Sigmoid colon (tissue), 7 donors: ENCODE results near the gene CCSAP. TPM values are rescaled to one million over a fixed set of nuclear protein-coding genes. Genes with fewer than 3 reads are reported as not detected.

Experiments
- DNase-seq: peaks from one replicate; pipeline ENCODE4 v3.0.0-alpha.2; 2019
- H3K27ac ChIP-seq, 4 donors: fragments of 200-600 bp; sonication (generic); one replicate each; pipeline ENCODE4 v1.5.1; 2016 to 2019; ENCODE audit warnings: mild to moderate bottlenecking in 1 of 4
- H3K27me3 ChIP-seq, 3 donors: fragments of 200-600 bp; sonication (generic); one replicate each; pipeline ENCODE4 v1.5.1; 2019; ENCODE audit warnings: mild to moderate bottlenecking in 1 of 3
- H3K36me3 ChIP-seq, 4 donors: fragments of 200-600 bp; sonication (generic); one replicate each; pipeline ENCODE4 v1.5.1; 2016 to 2019
- H3K4me1 ChIP-seq, 4 donors: fragments of 200-600 bp; sonication (generic); one replicate each; pipeline ENCODE4 v1.5.1; 2017 to 2019
- H3K4me3 ChIP-seq, 4 donors: fragments of 200-600 bp; sonication (generic); one replicate each; pipeline ENCODE4 v1.5.1; 2017 to 2019; ENCODE audit warnings: mild to moderate bottlenecking in 2 of 4, moderate library complexity in 1 of 4
- H3K9me3 ChIP-seq, 4 donors: fragments of 200-600 bp in 3 of 4; sonication (generic) in 3 of 4; one replicate each; pipeline versions ENCODE4 v1.5.1 to v1.6.1; 2013 to 2019
- EP300 ChIP-seq, 4 donors: sonication (generic); formaldehyde crosslinking; IDR thresholded peaks; one replicate each; pipeline ENCODE4 v1.6.1; 2017; ENCODE audit warnings: antibody characterized with exemption in 4 of 4
- POLR2A ChIP-seq, 2 donors: fragments of 450-650 bp; IDR thresholded peaks; one replicate each; pipeline ENCODE4 v1.6.1; 2016; ENCODE audit warnings: antibody characterized with exemption in 2 of 2, mild to moderate bottlenecking in 2 of 2, moderate library complexity in 2 of 2
- POLR2AphosphoS5 ChIP-seq, 4 donors: sonication (generic); formaldehyde crosslinking; IDR thresholded peaks; one replicate each; pipeline ENCODE4 v1.6.1; 2017; ENCODE audit warnings: antibody characterized with exemption in 4 of 4
- WGBS, 2 donors: extraction: QIAGEN DNeasy Blood & Tissue Kit; methylation state at CpG; one replicate each; pipeline ENCODE4 v1.1.7; 2013; 5-methylcytosine and 5-hydroxymethylcytosine counted together
- intact Hi-C: fragments of 100-400 bp; cut with DNase I; formaldehyde crosslinking; loops from one replicate; pipeline ENCODE4 v1.15.1; 2023
- polyA plus RNA-seq, 3 donors: library from polyadenylated mRNA; stranded (reverse); fragments of 200-250 nt; gene quantifications; one replicate each; pipeline ENCODE4 v1.2.3, GENCODE V29; 2013
- total RNA-seq, 4 donors: library from RNA; depleted of rRNA; stranded (reverse); fragments of >200 nt; gene quantifications; one replicate each; pipeline ENCODE4 v1.1.0, GENCODE V29; 2016
- TF ChIP-seq, protein P1 (sequence below), 4 experiments: fragments of 450-650 bp in 3 of 4; fragments of 200-600 bp in 1 of 4; IDR thresholded peaks; one replicate each; pipeline ENCODE4 v1.5.1; 2016 to 2019; ENCODE audit warnings: antibody characterized with exemption in 4 of 4, mild to moderate bottlenecking in 3 of 4, moderate library complexity in 2 of 4
- donor health status: healthy with polysubstance abuse.
- donor health status: Bipolar disorder and iron deficiency.
- donor health status: healthy.

Gene CCSAP
- total and polyA plus RNA-seq, 7 donors, result 0.60 to 6.1 (median 3.8) TPM

DNA sequence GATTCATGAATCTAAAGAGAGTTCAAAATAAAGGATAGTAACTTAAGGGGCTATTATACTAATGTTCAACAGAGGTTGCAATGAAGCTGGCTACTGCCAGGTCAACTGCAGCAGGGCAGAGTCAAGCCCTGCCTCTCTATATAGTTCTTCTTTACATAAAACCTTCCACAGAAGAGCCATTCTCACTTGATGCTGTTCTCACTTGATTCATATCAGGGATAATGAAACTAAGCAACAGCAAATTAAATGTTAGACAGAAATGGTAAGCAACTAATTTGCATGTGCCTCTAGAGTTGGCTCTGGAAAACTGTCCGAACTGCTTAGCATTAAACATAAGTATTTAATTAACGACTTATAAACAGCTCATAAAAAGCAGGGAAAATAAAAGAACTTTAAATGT lies 17.4 kb downstream of the CCSAP start:
- H3K4me3 ChIP-seq, result no peak overlapping the region
- H3K4me1 ChIP-seq, result no peaks in the 10 kb centered on the region
- no peak for DNase-seq
- no peaks in the 10 kb centered on the region for H3K27me3 ChIP-seq
- H3K36me3 ChIP-seq, result peaks cover 0 to 34% (median 3%) of the 10 kb centered on the region in 4 donors
- no peaks in the 10 kb centered on the region for H3K9me3 ChIP-seq
- TF ChIP-seq POLR2AphosphoS5 (IDR thresholded peaks at IDR 0.05) (no peak), POLR2A (IDR thresholded peaks at IDR 0.05) (no peak), EP300 (IDR thresholded peaks at IDR 0.05) (no peak)
- TF ChIP-seq, protein P1, sequence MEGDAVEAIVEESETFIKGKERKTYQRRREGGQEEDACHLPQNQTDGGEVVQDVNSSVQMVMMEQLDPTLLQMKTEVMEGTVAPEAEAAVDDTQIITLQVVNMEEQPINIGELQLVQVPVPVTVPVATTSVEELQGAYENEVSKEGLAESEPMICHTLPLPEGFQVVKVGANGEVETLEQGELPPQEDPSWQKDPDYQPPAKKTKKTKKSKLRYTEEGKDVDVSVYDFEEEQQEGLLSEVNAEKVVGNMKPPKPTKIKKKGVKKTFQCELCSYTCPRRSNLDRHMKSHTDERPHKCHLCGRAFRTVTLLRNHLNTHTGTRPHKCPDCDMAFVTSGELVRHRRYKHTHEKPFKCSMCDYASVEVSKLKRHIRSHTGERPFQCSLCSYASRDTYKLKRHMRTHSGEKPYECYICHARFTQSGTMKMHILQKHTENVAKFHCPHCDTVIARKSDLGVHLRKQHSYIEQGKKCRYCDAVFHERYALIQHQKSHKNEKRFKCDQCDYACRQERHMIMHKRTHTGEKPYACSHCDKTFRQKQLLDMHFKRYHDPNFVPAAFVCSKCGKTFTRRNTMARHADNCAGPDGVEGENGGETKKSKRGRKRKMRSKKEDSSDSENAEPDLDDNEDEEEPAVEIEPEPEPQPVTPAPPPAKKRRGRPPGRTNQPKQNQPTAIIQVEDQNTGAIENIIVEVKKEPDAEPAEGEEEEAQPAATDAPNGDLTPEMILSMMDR (IDR thresholded peaks at IDR 0.05), result no peak
- no peak overlapping the region for H3K27ac ChIP-seq
- intact Hi-C loops, result no loop called here
- WGBS, 2 donors, result 79 to 80% methylated on average over 2 of the region's 2 CpGs

DNA sequence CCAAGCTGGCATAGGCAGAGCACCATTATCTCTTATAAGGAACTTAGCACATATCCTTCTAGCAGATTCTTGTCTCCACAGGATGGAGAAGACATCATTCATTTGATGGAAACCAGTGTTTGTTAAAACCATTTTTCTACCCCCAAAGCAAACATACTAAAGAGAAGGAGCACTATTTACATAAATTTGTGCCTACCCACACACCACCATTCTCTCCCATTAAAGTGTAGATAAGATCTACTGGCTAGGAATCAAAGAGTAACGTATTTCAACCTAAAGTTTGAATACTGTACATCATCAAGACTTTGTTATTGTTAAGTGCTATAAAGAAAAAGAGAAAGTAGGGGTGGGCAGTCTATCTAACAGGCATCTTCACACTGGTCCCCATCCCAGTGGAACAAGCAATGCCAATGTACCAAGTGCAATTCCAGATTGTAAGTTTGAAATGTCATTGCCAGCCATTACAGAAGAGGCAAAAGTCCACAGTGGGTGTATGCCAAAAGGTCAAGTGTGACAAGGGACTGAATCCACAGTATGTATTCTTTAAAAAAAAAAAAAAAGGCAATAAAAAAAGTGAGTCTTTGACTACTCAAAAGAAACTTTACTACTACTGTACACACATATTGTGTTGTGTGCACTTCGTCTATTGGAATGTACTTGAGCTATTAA lies 18.8 kb downstream of the CCSAP start:
- H3K36me3 ChIP-seq, result peaks cover 0 to 46% (median 5%) of the 10 kb centered on the region in 4 donors
- no peak for DNase-seq
- no peak overlapping the region for H3K4me3 ChIP-seq
- no peak overlapping the region for H3K27ac ChIP-seq
- intact Hi-C loops, result no loop called here
- H3K4me1 ChIP-seq, result no peaks in the 10 kb centered on the region
- TF ChIP-seq POLR2A (IDR thresholded peaks at IDR 0.05), result no peak
- TF ChIP-seq EP300 (IDR thresholded peaks at IDR 0.05), result no peak
- TF ChIP-seq POLR2AphosphoS5 (IDR thresholded peaks at IDR 0.05), result no peak
- TF ChIP-seq, protein P1 (IDR thresholded peaks at IDR 0.05), result no peak
- WGBS, 2 donors, result 63 to 86% methylated on average over 2 of the region's 2 CpGs
- no peaks in the 10 kb centered on the region for H3K27me3 ChIP-seq
- no peaks in the 10 kb centered on the region for H3K9me3 ChIP-seq

DNA sequence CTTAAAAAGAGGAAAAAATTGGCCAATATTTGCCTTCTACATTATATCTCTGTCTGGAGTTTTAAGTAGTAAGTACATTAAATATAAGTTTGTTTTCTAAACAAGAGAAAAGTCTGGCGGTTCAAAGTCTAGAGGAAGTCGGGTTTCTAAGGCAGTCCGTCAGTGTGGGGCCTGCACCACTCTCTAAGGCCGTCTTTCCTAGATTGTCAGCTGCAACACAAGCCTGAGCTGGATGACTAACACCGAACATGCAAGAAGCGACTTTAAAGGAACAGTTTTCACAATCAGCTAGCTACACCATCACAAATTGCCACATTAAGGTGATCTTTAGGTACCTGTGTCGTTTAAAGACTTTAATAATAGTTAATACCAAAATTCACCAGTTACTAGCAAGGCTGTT lies 19.6 kb downstream of the CCSAP start:
- intact Hi-C loops, result no loop called here
- no peaks in the 10 kb centered on the region for H3K27me3 ChIP-seq
- WGBS, 2 donors, result 83 to 84% methylated on average over 7 of the region's 7 CpGs
- H3K27ac ChIP-seq, result no peak overlapping the region
- DNase-seq, result no peak
- TF ChIP-seq POLR2A (IDR thresholded peaks at IDR 0.05) (no peak), EP300 (IDR thresholded peaks at IDR 0.05) (no peak), POLR2AphosphoS5 (IDR thresholded peaks at IDR 0.05) (no peak)
- TF ChIP-seq, protein P1 (IDR thresholded peaks at IDR 0.05), result no peak
- no peaks in the 10 kb centered on the region for H3K9me3 ChIP-seq
- H3K4me3 ChIP-seq, result no peak overlapping the region
- no peaks in the 10 kb centered on the region for H3K4me1 ChIP-seq
- H3K36me3 ChIP-seq, result peaks cover 0 to 46% (median 5%) of the 10 kb centered on the region in 4 donors

DNA sequence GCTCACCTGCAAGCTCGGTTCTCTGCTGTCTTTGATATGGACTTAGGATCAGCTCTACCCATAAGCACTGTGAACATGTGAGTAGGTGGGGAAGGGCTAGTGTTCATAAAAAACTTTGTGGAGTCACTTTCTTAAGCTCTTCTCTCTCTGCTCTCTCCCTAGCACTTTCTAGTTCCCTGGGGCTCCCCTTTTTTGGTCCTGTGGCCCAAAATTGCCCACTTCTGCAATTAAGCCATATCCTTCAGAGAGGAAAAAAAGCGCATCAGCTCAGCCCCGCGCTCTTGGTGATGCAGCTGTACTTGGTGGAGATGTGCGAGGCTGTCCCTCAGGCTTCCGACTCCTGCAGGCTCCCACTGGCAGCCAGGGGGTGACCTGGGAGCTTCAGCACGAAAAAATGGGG lies 23.4 kb downstream of the CCSAP start:
- Histone ChIP-seq H3K27me3 (no peaks in the 10 kb centered on the region), H3K4me3 (no peak overlapping the region), H3K4me1 (no peaks in the 10 kb centered on the region), H3K36me3 (peaks cover 0 to 45% (median 2%) of the 10 kb centered on the region in 4 donors), H3K27ac (no peak overlapping the region), H3K9me3 (no peaks in the 10 kb centered on the region)
- intact Hi-C loops, result no loop called here
- no peak for DNase-seq
- WGBS, 2 donors, result 95 to 97% methylated on average over 7 of the region's 7 CpGs
- TF ChIP-seq, protein P1 (IDR thresholded peaks at IDR 0.05), result no peak
- TF ChIP-seq POLR2AphosphoS5 (IDR thresholded peaks at IDR 0.05) (no peak), EP300 (IDR thresholded peaks at IDR 0.05) (no peak), POLR2A (IDR thresholded peaks at IDR 0.05) (no peak)

DNA sequence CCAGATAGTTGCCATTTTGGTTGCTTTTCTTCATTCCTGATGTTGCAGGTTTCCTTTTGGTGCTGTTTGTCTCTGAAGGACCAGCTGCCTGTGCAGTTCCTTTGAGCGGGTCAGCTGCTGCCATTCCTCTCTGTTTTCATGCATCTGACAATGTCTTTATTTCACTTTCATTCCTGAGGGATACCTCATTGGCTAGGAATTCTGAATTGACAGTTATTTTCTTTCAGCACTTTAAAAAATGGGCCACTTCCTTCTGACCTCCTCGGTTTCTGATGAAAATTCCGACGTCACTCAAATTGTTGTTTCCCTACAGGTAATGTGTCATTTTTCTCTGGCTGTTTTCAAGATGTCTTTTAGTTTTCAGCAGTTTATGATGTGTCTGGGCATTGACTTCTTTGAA lies 24.8 kb downstream of the CCSAP start:
- H3K9me3 ChIP-seq, result no peaks in the 10 kb centered on the region
- no peak for DNase-seq
- 91 to 92% methylated on average over 4 of the region's 4 CpGs for WGBS, 2 donors
- H3K27me3 ChIP-seq, result no peaks in the 10 kb centered on the region
- H3K36me3 ChIP-seq, result peaks cover 0 to 43% (median 2%) of the 10 kb centered on the region in 4 donors
- H3K4me1 ChIP-seq, result no peaks in the 10 kb centered on the region
- intact Hi-C loops, result no loop called here
- no peak for TF ChIP-seq EP300 (IDR thresholded peaks at IDR 0.05)
- no peak for TF ChIP-seq POLR2AphosphoS5 (IDR thresholded peaks at IDR 0.05)
- TF ChIP-seq POLR2A (IDR thresholded peaks at IDR 0.05), result no peak
- TF ChIP-seq, protein P1 (IDR thresholded peaks at IDR 0.05), result no peak
- H3K27ac ChIP-seq, result no peak overlapping the region
- H3K4me3 ChIP-seq, result no peak overlapping the region
